ENCODE results near the gene FAM149A.

DNA sequence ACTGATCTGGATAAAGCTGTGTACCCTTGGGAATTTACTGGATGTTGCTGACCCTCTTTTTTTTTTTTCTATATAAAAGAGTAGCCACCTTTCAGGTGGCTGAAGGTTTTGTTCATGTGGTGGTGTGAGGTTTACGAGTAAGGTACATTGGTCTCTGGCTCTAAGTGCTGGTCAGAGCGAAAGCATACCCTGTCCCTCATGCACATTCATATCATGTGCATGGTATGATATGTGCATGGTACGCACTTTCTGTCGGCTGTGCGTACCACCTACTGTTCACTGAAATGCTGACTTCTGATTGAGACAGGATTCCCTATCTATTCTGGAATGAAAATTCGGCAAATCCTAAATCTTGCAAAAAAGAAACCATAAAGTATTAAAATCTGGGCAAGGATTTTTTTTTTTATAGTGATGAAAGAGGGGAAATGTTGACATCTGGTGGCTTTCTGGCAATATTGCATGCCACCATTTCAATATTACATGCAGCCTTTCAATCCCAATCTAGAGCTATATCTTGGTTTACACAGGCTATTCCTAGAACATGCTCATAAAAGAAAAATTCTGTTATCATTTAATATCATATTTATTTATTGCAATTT, 32.8 kb downstream of the FAM149A start:
- TF ChIP-seq, protein P1, sequence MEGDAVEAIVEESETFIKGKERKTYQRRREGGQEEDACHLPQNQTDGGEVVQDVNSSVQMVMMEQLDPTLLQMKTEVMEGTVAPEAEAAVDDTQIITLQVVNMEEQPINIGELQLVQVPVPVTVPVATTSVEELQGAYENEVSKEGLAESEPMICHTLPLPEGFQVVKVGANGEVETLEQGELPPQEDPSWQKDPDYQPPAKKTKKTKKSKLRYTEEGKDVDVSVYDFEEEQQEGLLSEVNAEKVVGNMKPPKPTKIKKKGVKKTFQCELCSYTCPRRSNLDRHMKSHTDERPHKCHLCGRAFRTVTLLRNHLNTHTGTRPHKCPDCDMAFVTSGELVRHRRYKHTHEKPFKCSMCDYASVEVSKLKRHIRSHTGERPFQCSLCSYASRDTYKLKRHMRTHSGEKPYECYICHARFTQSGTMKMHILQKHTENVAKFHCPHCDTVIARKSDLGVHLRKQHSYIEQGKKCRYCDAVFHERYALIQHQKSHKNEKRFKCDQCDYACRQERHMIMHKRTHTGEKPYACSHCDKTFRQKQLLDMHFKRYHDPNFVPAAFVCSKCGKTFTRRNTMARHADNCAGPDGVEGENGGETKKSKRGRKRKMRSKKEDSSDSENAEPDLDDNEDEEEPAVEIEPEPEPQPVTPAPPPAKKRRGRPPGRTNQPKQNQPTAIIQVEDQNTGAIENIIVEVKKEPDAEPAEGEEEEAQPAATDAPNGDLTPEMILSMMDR (conservative IDR thresholded peaks at IDR 0.05; ENCODE audit: low read length): peak; percentile 84
- no peak for TF ChIP-seq EZH2phosphoT487 (IDR thresholded peaks at IDR 0.05; ENCODE audit: borderline replicate concordance, low read depth, low read length)
